ENCODE data around the gene PTPRG.

GRCh38 chr3:62073038-62073437 is 511.7 kb downstream of the PTPRG start:
- TF ChIP-seq, protein P1, sequence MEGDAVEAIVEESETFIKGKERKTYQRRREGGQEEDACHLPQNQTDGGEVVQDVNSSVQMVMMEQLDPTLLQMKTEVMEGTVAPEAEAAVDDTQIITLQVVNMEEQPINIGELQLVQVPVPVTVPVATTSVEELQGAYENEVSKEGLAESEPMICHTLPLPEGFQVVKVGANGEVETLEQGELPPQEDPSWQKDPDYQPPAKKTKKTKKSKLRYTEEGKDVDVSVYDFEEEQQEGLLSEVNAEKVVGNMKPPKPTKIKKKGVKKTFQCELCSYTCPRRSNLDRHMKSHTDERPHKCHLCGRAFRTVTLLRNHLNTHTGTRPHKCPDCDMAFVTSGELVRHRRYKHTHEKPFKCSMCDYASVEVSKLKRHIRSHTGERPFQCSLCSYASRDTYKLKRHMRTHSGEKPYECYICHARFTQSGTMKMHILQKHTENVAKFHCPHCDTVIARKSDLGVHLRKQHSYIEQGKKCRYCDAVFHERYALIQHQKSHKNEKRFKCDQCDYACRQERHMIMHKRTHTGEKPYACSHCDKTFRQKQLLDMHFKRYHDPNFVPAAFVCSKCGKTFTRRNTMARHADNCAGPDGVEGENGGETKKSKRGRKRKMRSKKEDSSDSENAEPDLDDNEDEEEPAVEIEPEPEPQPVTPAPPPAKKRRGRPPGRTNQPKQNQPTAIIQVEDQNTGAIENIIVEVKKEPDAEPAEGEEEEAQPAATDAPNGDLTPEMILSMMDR (IDR thresholded peaks at IDR 0.05; ENCODE audit: poor library complexity) = no peak
- TF ChIP-seq EZH2 (IDR thresholded peaks at IDR 0.05; ENCODE audit: borderline replicate concordance) = no peak
- no peak for TF ChIP-seq EZH2phosphoT487 (IDR thresholded peaks at IDR 0.05; ENCODE audit: low read depth, severe bottlenecking, unreplicated experiment)
